ENCODE results near the gene SCUBE2. TPM values are rescaled to one million over a fixed set of nuclear protein-coding genes. Genes with fewer than 3 reads are reported as not detected.

SCUBE2 gene
- total and polyA plus RNA-seq, 2 donors = 2.1 to 2.5 TPM

- 92% methylated on average over 2 of the region's 2 CpGs for WGBS
- H3K9me3 ChIP-seq (ENCODE audit: control insufficient read depth in 2 of 2, insufficient read depth in 1 of 2, low read length in 1 of 2) = no peaks in the 10 kb centered on the region
- no peak overlapping the region for H3K4me3 ChIP-seq (ENCODE audit: low read length in 2 of 2)
- no peak overlapping the region for H3K27ac ChIP-seq (ENCODE audit: low read depth in 1 of 2, low read length in 1 of 2)
- no peaks in the 10 kb centered on the region for H3K4me1 ChIP-seq (ENCODE audit: control insufficient read depth in 2 of 2, insufficient read depth in 2 of 2, low read length in 2 of 2)
- no peak for DNase-seq (ENCODE audit: low read depth in 6 of 9, low spot score in 9 of 9)
- H3K27me3 ChIP-seq (ENCODE audit: control insufficient read depth in 2 of 2, insufficient read depth in 1 of 2, low read length in 1 of 2) = peaks cover 0 to 4% of the 10 kb centered on the region in 2 donors
- H3K36me3 ChIP-seq (ENCODE audit: control insufficient read depth in 2 of 2, insufficient read depth in 2 of 2, low read length in 1 of 2) = no peaks in the 10 kb centered on the region
These were observed 49.7 kb downstream of the SCUBE2 start for GRCh38 chr11:9041747-9042146.

GRCh38 chr11:9040410-9040809, 51.0 kb downstream of the SCUBE2 start:
- Histone ChIP-seq H3K4me3 (ENCODE audit: low read length in 2 of 2) (no peak overlapping the region), H3K4me1 (ENCODE audit: control insufficient read depth in 2 of 2, insufficient read depth in 2 of 2, low read length in 2 of 2) (no peaks in the 10 kb centered on the region), H3K27me3 (ENCODE audit: control insufficient read depth in 2 of 2, insufficient read depth in 1 of 2, low read length in 1 of 2) (peaks cover 0 to 4% of the 10 kb centered on the region in 2 donors), H3K9me3 (ENCODE audit: control insufficient read depth in 2 of 2, insufficient read depth in 1 of 2, low read length in 1 of 2) (no peaks in the 10 kb centered on the region), H3K36me3 (ENCODE audit: control insufficient read depth in 2 of 2, insufficient read depth in 2 of 2, low read length in 1 of 2) (no peaks in the 10 kb centered on the region), H3K27ac (ENCODE audit: low read depth in 1 of 2, low read length in 1 of 2) (no peak overlapping the region)
- DNase-seq (ENCODE audit: low read depth in 6 of 9, low spot score in 9 of 9) = no peak
- 96% methylated on average over 10 of the region's 10 CpGs for WGBS

- Histone ChIP-seq H3K4me1 (ENCODE audit: control insufficient read depth in 2 of 2, insufficient read depth in 2 of 2, low read length in 2 of 2) (no peaks in the 10 kb centered on the region), H3K27ac (ENCODE audit: low read depth in 1 of 2, low read length in 1 of 2) (no peak overlapping the region), H3K4me3 (ENCODE audit: low read length in 2 of 2) (no peak overlapping the region), H3K9me3 (ENCODE audit: control insufficient read depth in 2 of 2, insufficient read depth in 1 of 2, low read length in 1 of 2) (no peaks in the 10 kb centered on the region), H3K36me3 (ENCODE audit: control insufficient read depth in 2 of 2, insufficient read depth in 2 of 2, low read length in 1 of 2) (no peaks in the 10 kb centered on the region), H3K27me3 (ENCODE audit: control insufficient read depth in 2 of 2, insufficient read depth in 1 of 2, low read length in 1 of 2) (peaks cover 0 to 4% of the 10 kb centered on the region in 2 donors)
- WGBS = 98% methylated on average over 19 of the region's 19 CpGs
- DNase-seq (ENCODE audit: low read depth in 6 of 9, low spot score in 9 of 9) = no peak
These were observed 51.5 kb downstream of the SCUBE2 start for GRCh38 chr11:9039863-9040262.

GRCh38 chr11:9039198-9039597, 52.2 kb downstream of the SCUBE2 start:
- DNase-seq (ENCODE audit: low read depth in 6 of 9, low spot score in 9 of 9) = no peak
- WGBS = 96% methylated on average over 9 of the region's 9 CpGs
- H3K4me1 ChIP-seq (ENCODE audit: control insufficient read depth in 2 of 2, insufficient read depth in 2 of 2, low read length in 2 of 2) = no peaks in the 10 kb centered on the region
- H3K9me3 ChIP-seq (ENCODE audit: control insufficient read depth in 2 of 2, insufficient read depth in 1 of 2, low read length in 1 of 2) = no peaks in the 10 kb centered on the region
- H3K27ac ChIP-seq (ENCODE audit: low read depth in 1 of 2, low read length in 1 of 2) = no peak overlapping the region
- peaks cover 0 to 4% of the 10 kb centered on the region in 2 donors for H3K27me3 ChIP-seq (ENCODE audit: control insufficient read depth in 2 of 2, insufficient read depth in 1 of 2, low read length in 1 of 2)
- H3K36me3 ChIP-seq (ENCODE audit: control insufficient read depth in 2 of 2, insufficient read depth in 2 of 2, low read length in 1 of 2) = no peaks in the 10 kb centered on the region
- H3K4me3 ChIP-seq (ENCODE audit: low read length in 2 of 2) = no peak overlapping the region

- 99% methylated on average over 3 of the region's 3 CpGs for WGBS
- Histone ChIP-seq H3K27me3 (ENCODE audit: control insufficient read depth in 2 of 2, insufficient read depth in 1 of 2, low read length in 1 of 2) (peaks cover 0 to 4% of the 10 kb centered on the region in 2 donors), H3K9me3 (ENCODE audit: control insufficient read depth in 2 of 2, insufficient read depth in 1 of 2, low read length in 1 of 2) (no peaks in the 10 kb centered on the region), H3K36me3 (ENCODE audit: control insufficient read depth in 2 of 2, insufficient read depth in 2 of 2, low read length in 1 of 2) (no peaks in the 10 kb centered on the region), H3K27ac (ENCODE audit: low read depth in 1 of 2, low read length in 1 of 2) (no peak overlapping the region), H3K4me3 (ENCODE audit: low read length in 2 of 2) (no peak overlapping the region), H3K4me1 (ENCODE audit: control insufficient read depth in 2 of 2, insufficient read depth in 2 of 2, low read length in 2 of 2) (no peaks in the 10 kb centered on the region)
- DNase-seq (ENCODE audit: low read depth in 6 of 9, low spot score in 9 of 9) = no peak
These were observed 52.9 kb downstream of the SCUBE2 start for GRCh38 chr11:9038541-9038940.

GRCh38 chr11:9037963-9038362, 53.4 kb downstream of the SCUBE2 start:
- no peak for DNase-seq (ENCODE audit: low read depth in 6 of 9, low spot score in 9 of 9)
- H3K9me3 ChIP-seq (ENCODE audit: control insufficient read depth in 2 of 2, insufficient read depth in 1 of 2, low read length in 1 of 2) = no peaks in the 10 kb centered on the region
- H3K27ac ChIP-seq (ENCODE audit: low read depth in 1 of 2, low read length in 1 of 2) = no peak overlapping the region
- no peak overlapping the region for H3K4me3 ChIP-seq (ENCODE audit: low read length in 2 of 2)
- H3K4me1 ChIP-seq (ENCODE audit: control insufficient read depth in 2 of 2, insufficient read depth in 2 of 2, low read length in 2 of 2) = no peaks in the 10 kb centered on the region
- peaks cover 0 to 4% of the 10 kb centered on the region in 2 donors for H3K27me3 ChIP-seq (ENCODE audit: control insufficient read depth in 2 of 2, insufficient read depth in 1 of 2, low read length in 1 of 2)
- 99% methylated on average over 1 of the region's 1 CpG for WGBS
- H3K36me3 ChIP-seq (ENCODE audit: control insufficient read depth in 2 of 2, insufficient read depth in 2 of 2, low read length in 1 of 2) = no peaks in the 10 kb centered on the region

GRCh38 chr11:9037046-9037780, 54.2 kb downstream of the SCUBE2 start:
- no peaks in the 10 kb centered on the region for H3K36me3 ChIP-seq (ENCODE audit: control insufficient read depth in 2 of 2, insufficient read depth in 2 of 2, low read length in 1 of 2)
- H3K4me3 ChIP-seq (ENCODE audit: low read length in 2 of 2) = no peak overlapping the region
- no peaks in the 10 kb centered on the region for H3K9me3 ChIP-seq (ENCODE audit: control insufficient read depth in 2 of 2, insufficient read depth in 1 of 2, low read length in 1 of 2)
- no peak overlapping the region for H3K27ac ChIP-seq (ENCODE audit: low read depth in 1 of 2, low read length in 1 of 2)
- peaks cover 0 to 4% of the 10 kb centered on the region in 2 donors for H3K27me3 ChIP-seq (ENCODE audit: control insufficient read depth in 2 of 2, insufficient read depth in 1 of 2, low read length in 1 of 2)
- no peaks in the 10 kb centered on the region for H3K4me1 ChIP-seq (ENCODE audit: control insufficient read depth in 2 of 2, insufficient read depth in 2 of 2, low read length in 2 of 2)
- 82% methylated on average over 7 of the region's 7 CpGs for WGBS
- no peak for DNase-seq (ENCODE audit: low read depth in 6 of 9, low spot score in 9 of 9)

GRCh38 chr11:9030601-9031000, 60.8 kb downstream of the SCUBE2 start:
- H3K36me3 ChIP-seq (ENCODE audit: control insufficient read depth in 2 of 2, insufficient read depth in 2 of 2, low read length in 1 of 2) = no peaks in the 10 kb centered on the region
- H3K27ac ChIP-seq (ENCODE audit: low read depth in 1 of 2, low read length in 1 of 2) = no peak overlapping the region
- no peaks in the 10 kb centered on the region for H3K4me1 ChIP-seq (ENCODE audit: control insufficient read depth in 2 of 2, insufficient read depth in 2 of 2, low read length in 2 of 2)
- no peak overlapping the region for H3K4me3 ChIP-seq (ENCODE audit: low read length in 2 of 2)
- WGBS = 80% methylated on average over 5 of the region's 5 CpGs
- H3K27me3 ChIP-seq (ENCODE audit: control insufficient read depth in 2 of 2, insufficient read depth in 1 of 2, low read length in 1 of 2) = no peaks in the 10 kb centered on the region
- no peaks in the 10 kb centered on the region for H3K9me3 ChIP-seq (ENCODE audit: control insufficient read depth in 2 of 2, insufficient read depth in 1 of 2, low read length in 1 of 2)
- no peak for DNase-seq (ENCODE audit: low read depth in 6 of 9, low spot score in 9 of 9)

- no peak overlapping the region for H3K27ac ChIP-seq (ENCODE audit: low read depth in 1 of 2, low read length in 1 of 2)
- no peaks in the 10 kb centered on the region for H3K36me3 ChIP-seq (ENCODE audit: control insufficient read depth in 2 of 2, insufficient read depth in 2 of 2, low read length in 1 of 2)
- no peak overlapping the region for H3K4me3 ChIP-seq (ENCODE audit: low read length in 2 of 2)
- no peaks in the 10 kb centered on the region for H3K9me3 ChIP-seq (ENCODE audit: control insufficient read depth in 2 of 2, insufficient read depth in 1 of 2, low read length in 1 of 2)
- no peak for DNase-seq (ENCODE audit: low read depth in 6 of 9, low spot score in 9 of 9)
- WGBS = 94% methylated on average over 7 of the region's 7 CpGs
- no peaks in the 10 kb centered on the region for H3K4me1 ChIP-seq (ENCODE audit: control insufficient read depth in 2 of 2, insufficient read depth in 2 of 2, low read length in 2 of 2)
- H3K27me3 ChIP-seq (ENCODE audit: control insufficient read depth in 2 of 2, insufficient read depth in 1 of 2, low read length in 1 of 2) = no peaks in the 10 kb centered on the region
These were observed 62.0 kb downstream of the SCUBE2 start for GRCh38 chr11:9029422-9029821.

Measured in thymus (tissue), 11 donors.